Thyroid gland (tissue), 4 donors: ENCODE data around the gene NLGN1.

Experiments used
- POLR2A ChIP-seq, 2 donors: fragments of 450-650 bp; IDR thresholded peaks; one replicate each; pipeline ENCODE4 v1.6.1; 2017; ENCODE audit warnings: antibody characterized with exemption in 2 of 2, mild to moderate bottlenecking in 2 of 2, moderate library complexity in 1 of 2
- TF ChIP-seq, protein P1 (sequence below), 6 experiments: fragments of 200-600 bp in 3 of 6; fragments of 450-650 bp in 3 of 6; sonication (generic) in 3 of 6; IDR thresholded peaks; one replicate each; pipeline ENCODE4 v1.5.1; 2016 to 2019; ENCODE audit warnings: antibody characterized with exemption in 6 of 6, mild to moderate bottlenecking in 2 of 6, inconsistent platforms in 1 of 6, moderate library complexity in 1 of 6

DNA sequence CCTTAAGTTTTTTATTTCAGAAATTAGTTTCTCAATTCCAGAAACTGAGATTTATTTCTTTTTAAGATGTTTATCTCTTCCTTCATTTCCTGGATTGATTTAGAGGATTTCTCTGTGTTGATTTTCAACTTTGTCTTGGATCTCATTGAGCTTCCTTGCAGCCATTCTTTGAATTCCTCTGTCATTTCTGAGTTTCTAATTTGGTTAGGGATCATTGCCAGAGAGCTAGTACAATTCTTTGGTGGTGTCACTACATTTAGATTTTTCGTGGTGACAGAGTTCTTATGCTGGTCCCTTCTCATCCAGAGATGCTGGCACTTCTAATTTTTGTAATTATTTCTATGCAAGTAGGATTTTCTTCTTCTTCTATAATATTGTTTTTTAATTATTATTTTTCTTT, 770.5 kb downstream of the NLGN1 start:
- TF ChIP-seq, protein P1, sequence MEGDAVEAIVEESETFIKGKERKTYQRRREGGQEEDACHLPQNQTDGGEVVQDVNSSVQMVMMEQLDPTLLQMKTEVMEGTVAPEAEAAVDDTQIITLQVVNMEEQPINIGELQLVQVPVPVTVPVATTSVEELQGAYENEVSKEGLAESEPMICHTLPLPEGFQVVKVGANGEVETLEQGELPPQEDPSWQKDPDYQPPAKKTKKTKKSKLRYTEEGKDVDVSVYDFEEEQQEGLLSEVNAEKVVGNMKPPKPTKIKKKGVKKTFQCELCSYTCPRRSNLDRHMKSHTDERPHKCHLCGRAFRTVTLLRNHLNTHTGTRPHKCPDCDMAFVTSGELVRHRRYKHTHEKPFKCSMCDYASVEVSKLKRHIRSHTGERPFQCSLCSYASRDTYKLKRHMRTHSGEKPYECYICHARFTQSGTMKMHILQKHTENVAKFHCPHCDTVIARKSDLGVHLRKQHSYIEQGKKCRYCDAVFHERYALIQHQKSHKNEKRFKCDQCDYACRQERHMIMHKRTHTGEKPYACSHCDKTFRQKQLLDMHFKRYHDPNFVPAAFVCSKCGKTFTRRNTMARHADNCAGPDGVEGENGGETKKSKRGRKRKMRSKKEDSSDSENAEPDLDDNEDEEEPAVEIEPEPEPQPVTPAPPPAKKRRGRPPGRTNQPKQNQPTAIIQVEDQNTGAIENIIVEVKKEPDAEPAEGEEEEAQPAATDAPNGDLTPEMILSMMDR (IDR thresholded peaks at IDR 0.05) = no peak
- no peak for TF ChIP-seq POLR2A (IDR thresholded peaks at IDR 0.05)
